Mononuclear cell (primary cell): ENCODE data around the gene NPHP1. TPM values are rescaled to one million over a fixed set of nuclear protein-coding genes. Genes with fewer than 3 reads are reported as not detected.
A peak's percentile ranks its signal among the peaks of the same experiment; 100 is the strongest.
"Not testable (repeated sequence)": the region's sequence is repeated elsewhere in the genome, so short reads cannot be mapped to it uniquely, and the experiment has no call there.

Source experiments
- H3K27me3 ChIP-seq: 2 replicates; pipeline ENCODE4 v1.6.0; 2011; ENCODE audit warnings: low read length, control low read depth; ENCODE audit not compliant: insufficient read depth
- H3K4me1 ChIP-seq: 2 replicates; pipeline ENCODE4 v1.5.1; 2011; ENCODE audit warnings: mild to moderate bottlenecking, low read length, control low read depth; ENCODE audit not compliant: insufficient read depth
- H3K4me3 ChIP-seq: 2 replicates; pipeline ENCODE4 v1.5.1; 2011; ENCODE audit warnings: mild to moderate bottlenecking, low read length, moderate library complexity
- H3K9me3 ChIP-seq: 2 replicates; pipeline ENCODE4 v1.5.1; 2011; ENCODE audit warnings: low read depth, mild to moderate bottlenecking, control low read depth, low read length
- total RNA-seq: library from RNA; depleted of rRNA; stranded (reverse); fragments of >200 nt; gene quantifications from one replicate; pipeline ENCODE4 v1.2.3, GENCODE V29; 2012

The NPHP1 gene
- total RNA-seq, 1 donor = 0.52 TPM

- Histone ChIP-seq H3K4me3 (no peak overlapping the region), H3K9me3 (no peaks in the 10 kb centered on the region), H3K27me3 (peaks cover 29% of the 10 kb centered on the region), H3K4me1 (peaks cover 13% of the 10 kb centered on the region)
These were observed 10.3 kb upstream of the NPHP1 start for GRCh38 chr2:110215091-110215490.

- H3K27me3 ChIP-seq = peaks cover 29% of the 10 kb centered on the region
- not testable (repeated sequence) for H3K4me3 ChIP-seq, H3K9me3 ChIP-seq
- H3K4me1 ChIP-seq = peaks cover 13% of the 10 kb centered on the region
These were observed 8.7 kb upstream of the NPHP1 start for GRCh38 chr2:110213522-110213921.

- Histone ChIP-seq H3K9me3 (no peaks in the 10 kb centered on the region), H3K27me3 (peaks cover 29% of the 10 kb centered on the region), H3K4me3 (peak within 1 kb of the TSS; percentile 85), H3K4me1 (peaks cover 13% of the 10 kb centered on the region)
These were observed 7.4 kb upstream of the NPHP1 start, which contains the start of gene MTLN for GRCh38 chr2:110211938-110212858. MTLN (minus strand) TSS chr2:110212547; CDS start chr2:110212525, 22 bp downstream.

- Histone ChIP-seq H3K4me3 (no peak overlapping the region), H3K4me1 (peaks cover 8% of the 10 kb centered on the region), H3K27me3 (no peaks in the 10 kb centered on the region), H3K9me3 (no peaks in the 10 kb centered on the region)
These were observed 1.0 kb upstream of the NPHP1 start for GRCh38 chr2:110205660-110206455.

GRCh38 chr2:110198016-110198415 is 6.8 kb downstream of the NPHP1 start:
- Histone ChIP-seq H3K27me3 (no peaks in the 10 kb centered on the region), H3K9me3 (no peaks in the 10 kb centered on the region), H3K4me3 (no peak overlapping the region), H3K4me1 (no peaks in the 10 kb centered on the region)

GRCh38 chr2:110197452-110197851 is 7.4 kb downstream of the NPHP1 start:
- H3K4me1 ChIP-seq = no peaks in the 10 kb centered on the region
- no peaks in the 10 kb centered on the region for H3K9me3 ChIP-seq
- H3K27me3 ChIP-seq = no peaks in the 10 kb centered on the region
- no peak overlapping the region for H3K4me3 ChIP-seq

GRCh38 chr2:110190169-110190568 is 14.6 kb downstream of the NPHP1 start:
- H3K9me3 ChIP-seq, H3K27me3 ChIP-seq, H3K4me3 ChIP-seq, H3K4me1 ChIP-seq: not testable (repeated sequence)

- no peaks in the 10 kb centered on the region for H3K4me1 ChIP-seq
- no peaks in the 10 kb centered on the region for H3K9me3 ChIP-seq
- H3K27me3 ChIP-seq = no peaks in the 10 kb centered on the region
- H3K4me3 ChIP-seq = no peak overlapping the region
These were observed 22.4 kb downstream of the NPHP1 start for GRCh38 chr2:110182449-110182848.

GRCh38 chr2:110180036-110180435 is 24.8 kb downstream of the NPHP1 start:
- H3K9me3 ChIP-seq = no peaks in the 10 kb centered on the region
- no peak overlapping the region for H3K4me3 ChIP-seq
- H3K4me1 ChIP-seq = no peaks in the 10 kb centered on the region
- H3K27me3 ChIP-seq = no peaks in the 10 kb centered on the region

- Histone ChIP-seq H3K4me3 (no peak overlapping the region), H3K4me1 (no peaks in the 10 kb centered on the region), H3K9me3 (no peaks in the 10 kb centered on the region), H3K27me3 (no peaks in the 10 kb centered on the region)
These were observed 31.3 kb downstream of the NPHP1 start for GRCh38 chr2:110173523-110173922.

GRCh38 chr2:110172506-110172905 is 32.3 kb downstream of the NPHP1 start:
- H3K9me3 ChIP-seq = no peaks in the 10 kb centered on the region
- no peaks in the 10 kb centered on the region for H3K4me1 ChIP-seq
- H3K27me3 ChIP-seq = no peaks in the 10 kb centered on the region
- no peak overlapping the region for H3K4me3 ChIP-seq

- Histone ChIP-seq H3K27me3 (no peaks in the 10 kb centered on the region), H3K9me3 (no peaks in the 10 kb centered on the region), H3K4me3 (no peak overlapping the region), H3K4me1 (no peaks in the 10 kb centered on the region)
These were observed 34.7 kb downstream of the NPHP1 start for GRCh38 chr2:110170102-110170501.

- H3K4me1 ChIP-seq = no peaks in the 10 kb centered on the region
- H3K27me3 ChIP-seq = no peaks in the 10 kb centered on the region
- no peak overlapping the region for H3K4me3 ChIP-seq
- H3K9me3 ChIP-seq = no peaks in the 10 kb centered on the region
These were observed 37.4 kb downstream of the NPHP1 start for GRCh38 chr2:110167326-110168000.

GRCh38 chr2:110166266-110166665 is 38.5 kb downstream of the NPHP1 start:
- Histone ChIP-seq H3K4me3 (no peak overlapping the region), H3K9me3 (no peaks in the 10 kb centered on the region), H3K4me1 (no peaks in the 10 kb centered on the region), H3K27me3 (no peaks in the 10 kb centered on the region)
